Lower lobe of right lung (tissue), 2 donors: ENCODE results near the gene GPN3. TPM values are rescaled to one million over a fixed set of nuclear protein-coding genes. Genes with fewer than 3 reads are reported as not detected.

ENCODE experiments used
- ATAC-seq, 2 donors: fragments of 200-7000 bp; cut with Tn5 transposase; one replicate each; pipeline ENCODE4 v1.9.1; 2020 to 2022; ENCODE audit warnings: mild to moderate bottlenecking in 2 of 2, moderate library complexity in 2 of 2
- DNase-seq: peaks from one replicate; pipeline ENCODE4 v3.0.0-alpha.2; 2020
- H3K27ac ChIP-seq: fragments of 200-600 bp; one replicate; pipeline ENCODE4 v1.8.0; 2022
- H3K27me3 ChIP-seq: fragments of 200-600 bp; one replicate; pipeline ENCODE4 v1.8.0; 2022; ENCODE audit warnings: low read depth
- H3K36me3 ChIP-seq: fragments of 200-600 bp; one replicate; pipeline ENCODE4 v1.8.0; 2022; ENCODE audit warnings: mild to moderate bottlenecking
- H3K4me1 ChIP-seq: fragments of 200-600 bp; one replicate; pipeline ENCODE4 v1.8.0; 2022
- H3K4me3 ChIP-seq: fragments of 200-600 bp; one replicate; pipeline ENCODE4 v1.8.0; 2022; ENCODE audit warnings: mild to moderate bottlenecking
- H3K9me3 ChIP-seq: fragments of 200-600 bp; one replicate; pipeline ENCODE4 v1.8.0; 2022
- intact Hi-C: fragments of 100-400 bp; cut with DNase I; formaldehyde crosslinking; loops from one replicate; pipeline ENCODE4 v1.11.0; 2022
- total RNA-seq: library from RNA; stranded (reverse); fragmentation: NEBNext Ultra II Directional; extraction: Animal tissue kit (Norgen Biotek cat#: 25700); gene quantifications from one replicate; pipeline ENCODE4 v1.2.1, GENCODE V29; 2021
- TF ChIP-seq, protein P1 (sequence below): fragments of 200-600 bp; IDR thresholded peaks from one replicate; pipeline ENCODE4 v1.8.0; 2022; ENCODE audit warnings: antibody characterized with exemption, mild to moderate bottlenecking
- donor health status: DM: no; HTN: yes; CAD: no; lungs with severe emphysema.

GPN3 gene
- total RNA-seq, 1 donor from 2014 or later = 18.9 TPM

GRCh38 chr12:110453569-110454296 lies 14.3 kb downstream of the GPN3 start:
- Histone ChIP-seq H3K36me3 (peaks cover 58% of the 10 kb centered on the region), H3K4me1 (peaks cover 18% of the 10 kb centered on the region), H3K27me3 (no peaks in the 10 kb centered on the region), H3K4me3 (no peak overlapping the region), H3K9me3 (no peaks in the 10 kb centered on the region), H3K27ac (no peak overlapping the region)
- DNase-seq (no peak), ATAC-seq (no peak)
- TF ChIP-seq, protein P1, sequence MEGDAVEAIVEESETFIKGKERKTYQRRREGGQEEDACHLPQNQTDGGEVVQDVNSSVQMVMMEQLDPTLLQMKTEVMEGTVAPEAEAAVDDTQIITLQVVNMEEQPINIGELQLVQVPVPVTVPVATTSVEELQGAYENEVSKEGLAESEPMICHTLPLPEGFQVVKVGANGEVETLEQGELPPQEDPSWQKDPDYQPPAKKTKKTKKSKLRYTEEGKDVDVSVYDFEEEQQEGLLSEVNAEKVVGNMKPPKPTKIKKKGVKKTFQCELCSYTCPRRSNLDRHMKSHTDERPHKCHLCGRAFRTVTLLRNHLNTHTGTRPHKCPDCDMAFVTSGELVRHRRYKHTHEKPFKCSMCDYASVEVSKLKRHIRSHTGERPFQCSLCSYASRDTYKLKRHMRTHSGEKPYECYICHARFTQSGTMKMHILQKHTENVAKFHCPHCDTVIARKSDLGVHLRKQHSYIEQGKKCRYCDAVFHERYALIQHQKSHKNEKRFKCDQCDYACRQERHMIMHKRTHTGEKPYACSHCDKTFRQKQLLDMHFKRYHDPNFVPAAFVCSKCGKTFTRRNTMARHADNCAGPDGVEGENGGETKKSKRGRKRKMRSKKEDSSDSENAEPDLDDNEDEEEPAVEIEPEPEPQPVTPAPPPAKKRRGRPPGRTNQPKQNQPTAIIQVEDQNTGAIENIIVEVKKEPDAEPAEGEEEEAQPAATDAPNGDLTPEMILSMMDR = no peak
- intact Hi-C loops = no loop called here

GRCh38 chr12:110451263-110451662 lies 16.8 kb downstream of the GPN3 start:
- Histone ChIP-seq H3K27ac (peak overlapping the region; percentile 14), H3K4me1 (peaks cover 32% of the 10 kb centered on the region), H3K27me3 (no peaks in the 10 kb centered on the region), H3K4me3 (no peak overlapping the region), H3K9me3 (no peaks in the 10 kb centered on the region), H3K36me3 (peaks cover 46% of the 10 kb centered on the region)
- DNase-seq (no peak), ATAC-seq (no peak)
- intact Hi-C loops = no loop called here
- TF ChIP-seq, protein P1 = no peak

GRCh38 chr12:110449799-110450497 lies 18.1 kb downstream of the GPN3 start, which contains the start of gene ARPC3:
TSS of gene ARPC3 (minus strand) at chr12:110450337. CDS start at chr12:110450260, 77 bp downstream.
- H3K9me3 ChIP-seq = no peaks in the 10 kb centered on the region
- intact Hi-C loops = no loop called here
- DNase-seq = peak; percentile 97
- peak within 1 kb of the TSS; percentile 98 for H3K27ac ChIP-seq
- ATAC-seq = peak; percentile 99
- peak within 1 kb of the TSS; percentile 90 for H3K4me3 ChIP-seq
- peaks cover 32% of the 10 kb centered on the region for H3K4me1 ChIP-seq
- TF ChIP-seq, protein P1 = peak; percentile 88
- peaks cover 48% of the 10 kb centered on the region for H3K36me3 ChIP-seq
- no peaks in the 10 kb centered on the region for H3K27me3 ChIP-seq

- Histone ChIP-seq H3K36me3 (peaks cover 73% of the 10 kb centered on the region), H3K4me1 (peaks cover 32% of the 10 kb centered on the region), H3K27me3 (no peaks in the 10 kb centered on the region), H3K27ac (no peak overlapping the region), H3K4me3 (no peak overlapping the region), H3K9me3 (no peaks in the 10 kb centered on the region)
- no peak for DNase-seq
- intact Hi-C loops = no loop called here
- no peak for ATAC-seq
- TF ChIP-seq, protein P1 = no peak
Measured at GRCh38 chr12:110444455-110444854, 23.6 kb downstream of the GPN3 start.

DNA sequence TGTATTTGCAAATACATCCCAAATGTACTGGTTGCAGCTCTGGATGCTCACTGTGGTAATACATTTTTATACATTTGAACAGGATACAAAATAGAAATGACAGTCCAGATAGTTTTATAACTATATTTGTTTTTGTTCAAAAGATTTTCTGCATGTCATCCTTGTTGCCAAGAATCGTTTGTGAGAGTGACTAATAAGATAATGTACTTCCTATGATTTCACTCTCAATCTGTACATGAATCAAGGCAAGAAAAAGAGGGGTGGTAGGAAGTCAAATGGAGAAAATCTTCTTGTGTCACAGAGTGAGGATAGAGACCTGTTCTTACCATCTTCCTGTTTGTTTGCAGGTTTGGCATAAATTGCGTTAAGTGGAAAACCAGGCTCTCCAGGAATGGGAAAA lies 31.8 kb downstream of the GPN3 start:
- Histone ChIP-seq H3K27ac (no peak overlapping the region), H3K36me3 (peaks cover 72% of the 10 kb centered on the region), H3K4me3 (no peak overlapping the region), H3K9me3 (no peaks in the 10 kb centered on the region), H3K27me3 (no peaks in the 10 kb centered on the region), H3K4me1 (no peaks in the 10 kb centered on the region)
- ATAC-seq = no peak
- no peak for DNase-seq
- intact Hi-C loops = no loop called here
- TF ChIP-seq, protein P1 = no peak
